ENCODE results near the gene BRI3. TPM values are rescaled to one million over a fixed set of nuclear protein-coding genes. Genes with fewer than 3 reads are reported as not detected.

BRI3 gene
- total and polyA plus RNA-seq, 2 of the 13 experiments (the other 11 are each of a cell fraction or from before 2014, with no cell fraction given) = 54.0 to 103 TPM

GRCh38 chr7:98251601-98252424, 29.7 kb upstream of the BRI3 start, which contains the start of gene TECPR1 (continued):
- TF ChIP-seq THAP9 (CRISPR knock-in tag; IDR thresholded peaks at IDR 0.05; ENCODE audit: borderline replicate concordance) (no peak; the same call in 1 of the 2 replicates), IRX3 (CRISPR knock-in tag; IDR thresholded peaks at IDR 0.05; ENCODE audit: borderline replicate concordance, low read depth) (no peak), GABPB1 (CRISPR knock-in tag; IDR thresholded peaks at IDR 0.05) (peak; percentile 98), MEF2D (CRISPR knock-in tag; IDR thresholded peaks at IDR 0.05) (0 out of 2 replicates have a peak, but pooled peaks have one; percentile 28), JUN (CRISPR knock-in tag; IDR thresholded peaks at IDR 0.05) (no peak), PAF1 (CRISPR knock-in tag; IDR thresholded peaks at IDR 0.05) (no peak), U2AF2 (IDR thresholded peaks at IDR 0.05; ENCODE audit: low read depth, low read length) (no peak), POGK (CRISPR knock-in tag; conservative IDR thresholded peaks at IDR 0.05) (no peak), DDIT3 (CRISPR knock-in tag; IDR thresholded peaks at IDR 0.05) (no peak), CCAR2 (optimal IDR thresholded peaks at IDR 0.05; ENCODE audit: low read depth, low read length) (no peak), ATF7 (IDR thresholded peaks at IDR 0.05) (no peak), ATF7 (CRISPR knock-in tag; IDR thresholded peaks at IDR 0.05) (peak; percentile 35; the same call in 1 of the 2 replicates), BHLHE40 (IDR thresholded peaks at IDR 0.05; ENCODE audit: low read length) (no peak), ETV6 (CRISPR knock-in tag; conservative IDR thresholded peaks at IDR 0.05) (no peak; the same call in 1 of the 2 replicates), ZNF615 (CRISPR knock-in tag; IDR thresholded peaks at IDR 0.05; ENCODE audit: borderline replicate concordance) (no peak), PHF8 (CRISPR knock-in tag; IDR thresholded peaks at IDR 0.05) (no peak), EHMT2 (IDR thresholded peaks at IDR 0.05; ENCODE audit: borderline replicate concordance, low read depth, low read length) (no peak), ZSCAN25 (CRISPR knock-in tag; IDR thresholded peaks at IDR 0.05) (peak; percentile 62; the same call in 1 of the 2 replicates), MAFG (CRISPR knock-in tag; IDR thresholded peaks at IDR 0.05) (no peak), ZNF24 (IDR thresholded peaks at IDR 0.05) (no peak), CENPBD1 (CRISPR knock-in tag; IDR thresholded peaks at IDR 0.05; ENCODE audit: borderline replicate concordance, low read depth) (no peak)
- TF ChIP-seq, protein P1, sequence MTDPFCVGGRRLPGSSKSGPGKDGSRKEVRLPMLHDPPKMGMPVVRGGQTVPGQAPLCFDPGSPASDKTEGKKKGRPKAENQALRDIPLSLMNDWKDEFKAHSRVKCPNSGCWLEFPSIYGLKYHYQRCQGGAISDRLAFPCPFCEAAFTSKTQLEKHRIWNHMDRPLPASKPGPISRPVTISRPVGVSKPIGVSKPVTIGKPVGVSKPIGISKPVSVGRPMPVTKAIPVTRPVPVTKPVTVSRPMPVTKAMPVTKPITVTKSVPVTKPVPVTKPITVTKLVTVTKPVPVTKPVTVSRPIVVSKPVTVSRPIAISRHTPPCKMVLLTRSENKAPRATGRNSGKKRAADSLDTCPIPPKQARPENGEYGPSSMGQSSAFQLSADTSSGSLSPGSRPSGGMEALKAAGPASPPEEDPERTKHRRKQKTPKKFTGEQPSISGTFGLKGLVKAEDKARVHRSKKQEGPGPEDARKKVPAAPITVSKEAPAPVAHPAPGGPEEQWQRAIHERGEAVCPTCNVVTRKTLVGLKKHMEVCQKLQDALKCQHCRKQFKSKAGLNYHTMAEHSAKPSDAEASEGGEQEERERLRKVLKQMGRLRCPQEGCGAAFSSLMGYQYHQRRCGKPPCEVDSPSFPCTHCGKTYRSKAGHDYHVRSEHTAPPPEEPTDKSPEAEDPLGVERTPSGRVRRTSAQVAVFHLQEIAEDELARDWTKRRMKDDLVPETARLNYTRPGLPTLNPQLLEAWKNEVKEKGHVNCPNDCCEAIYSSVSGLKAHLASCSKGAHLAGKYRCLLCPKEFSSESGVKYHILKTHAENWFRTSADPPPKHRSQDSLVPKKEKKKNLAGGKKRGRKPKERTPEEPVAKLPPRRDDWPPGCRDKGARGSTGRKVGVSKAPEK (CRISPR knock-in tag; IDR thresholded peaks at IDR 0.05; ENCODE audit: borderline replicate concordance) = no peak
